ENCODE results near the gene LRRC8A. TPM values are rescaled to one million over a fixed set of nuclear protein-coding genes. Genes with fewer than 3 reads are reported as not detected.

The LRRC8A gene
- total RNA-seq, 1 experiment from 2014 or later: 16.4 TPM

DNA sequence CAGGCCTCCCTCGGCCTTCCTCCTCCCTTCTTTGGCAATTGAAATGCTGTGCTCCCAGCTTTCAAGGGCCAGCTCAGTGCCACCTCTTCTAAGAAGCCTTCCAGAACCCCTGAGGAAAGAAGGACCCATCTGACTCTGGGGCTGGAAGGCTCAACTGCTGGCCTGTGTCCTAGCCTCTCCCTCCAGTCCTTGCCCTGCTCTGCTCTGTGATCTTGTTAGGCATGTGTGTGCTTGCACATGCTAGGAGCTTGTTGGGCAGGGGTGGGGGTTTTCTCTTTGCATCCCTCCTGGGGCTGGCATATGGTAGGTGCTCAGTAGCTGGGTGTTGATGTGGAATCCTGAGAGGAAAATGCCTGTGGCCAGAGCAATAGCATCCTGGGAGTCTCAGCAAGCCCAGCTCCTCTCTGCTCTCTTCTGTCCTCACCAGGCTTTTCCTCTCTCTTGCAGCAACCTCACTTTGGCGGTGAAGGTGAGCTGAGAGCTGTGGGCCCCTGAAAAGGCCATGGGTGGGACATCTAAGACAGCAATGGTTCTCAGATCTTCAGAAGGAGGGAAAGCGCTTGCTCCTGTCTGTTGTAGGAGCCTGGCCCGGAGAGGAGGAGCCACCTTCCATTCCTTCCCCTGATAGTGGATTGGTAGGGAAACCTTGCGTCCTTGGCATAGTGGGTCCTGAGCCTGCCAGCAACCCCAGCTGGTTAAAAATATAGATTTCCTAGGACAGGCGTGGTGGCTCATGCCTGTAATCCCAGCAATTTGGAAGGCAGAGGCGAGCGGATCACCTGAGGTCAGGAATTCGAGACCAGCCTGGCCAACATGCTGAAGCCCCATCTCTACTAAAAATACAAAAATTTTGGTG, 55.6 kb downstream of the LRRC8A start:
- in situ Hi-C loops (cut with HindIII; ENCODE audit: low pct_unique_long_range_greater_than_20kb, low sequenced_read_pairs) (no loop called here), intact Hi-C loops (cut with micrococcal nuclease; ENCODE audit: unreplicated experiment) (no loop called here)
- Histone ChIP-seq H3K9me3 (ENCODE audit: control insufficient read depth, insufficient read depth, low read depth, low read length) (no peaks in the 10 kb centered on the region), H3K4me1 (ENCODE audit: control insufficient read depth, insufficient read depth, low read length) (no peaks in the 10 kb centered on the region), H3K4me3 (ENCODE audit: low read depth in 2 of 2, low read length in 2 of 2) (no peak overlapping the region), H3K36me3 (ENCODE audit: control insufficient read depth, insufficient read depth, low read length) (no peaks in the 10 kb centered on the region), H3K27ac (ENCODE audit: low read length) (no peak overlapping the region), H3K27me3 (ENCODE audit: control insufficient read depth, insufficient read depth, low read length) (no peaks in the 10 kb centered on the region)
- BruUV-seq (replicated peaks): no TSS peak
- TF ChIP-seq POLR2AphosphoS5 (IDR thresholded peaks at IDR 0.05; ENCODE audit: low read depth, low read length) (no peak), REST (IDR thresholded peaks at IDR 0.05; ENCODE audit: insufficient read depth in 1 of 2, low read depth in 2 of 2, low read length in 1 of 2) (no peak), SIN3A (IDR thresholded peaks at IDR 0.05; ENCODE audit: borderline replicate concordance, insufficient read depth, low read depth, low read length) (no peak), TCF7L2 (IDR thresholded peaks at IDR 0.05; ENCODE audit: low read depth, low read length) (no peak)
- TF ChIP-seq, protein P1, sequence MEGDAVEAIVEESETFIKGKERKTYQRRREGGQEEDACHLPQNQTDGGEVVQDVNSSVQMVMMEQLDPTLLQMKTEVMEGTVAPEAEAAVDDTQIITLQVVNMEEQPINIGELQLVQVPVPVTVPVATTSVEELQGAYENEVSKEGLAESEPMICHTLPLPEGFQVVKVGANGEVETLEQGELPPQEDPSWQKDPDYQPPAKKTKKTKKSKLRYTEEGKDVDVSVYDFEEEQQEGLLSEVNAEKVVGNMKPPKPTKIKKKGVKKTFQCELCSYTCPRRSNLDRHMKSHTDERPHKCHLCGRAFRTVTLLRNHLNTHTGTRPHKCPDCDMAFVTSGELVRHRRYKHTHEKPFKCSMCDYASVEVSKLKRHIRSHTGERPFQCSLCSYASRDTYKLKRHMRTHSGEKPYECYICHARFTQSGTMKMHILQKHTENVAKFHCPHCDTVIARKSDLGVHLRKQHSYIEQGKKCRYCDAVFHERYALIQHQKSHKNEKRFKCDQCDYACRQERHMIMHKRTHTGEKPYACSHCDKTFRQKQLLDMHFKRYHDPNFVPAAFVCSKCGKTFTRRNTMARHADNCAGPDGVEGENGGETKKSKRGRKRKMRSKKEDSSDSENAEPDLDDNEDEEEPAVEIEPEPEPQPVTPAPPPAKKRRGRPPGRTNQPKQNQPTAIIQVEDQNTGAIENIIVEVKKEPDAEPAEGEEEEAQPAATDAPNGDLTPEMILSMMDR (IDR thresholded peaks at IDR 0.05): no peak
- POLR2A ChIA-PET: no interaction called here
- DNase-seq (ENCODE audit: low read depth, low spot score) (no peak), ATAC-seq (no peak)
- CTCF ChIA-PET: interaction anchor here (1.0 kb wide), 1 partner anchor 12 kb away, joined by 3 read pairs; no protein-coding TSS in a partner anchor

DNA sequence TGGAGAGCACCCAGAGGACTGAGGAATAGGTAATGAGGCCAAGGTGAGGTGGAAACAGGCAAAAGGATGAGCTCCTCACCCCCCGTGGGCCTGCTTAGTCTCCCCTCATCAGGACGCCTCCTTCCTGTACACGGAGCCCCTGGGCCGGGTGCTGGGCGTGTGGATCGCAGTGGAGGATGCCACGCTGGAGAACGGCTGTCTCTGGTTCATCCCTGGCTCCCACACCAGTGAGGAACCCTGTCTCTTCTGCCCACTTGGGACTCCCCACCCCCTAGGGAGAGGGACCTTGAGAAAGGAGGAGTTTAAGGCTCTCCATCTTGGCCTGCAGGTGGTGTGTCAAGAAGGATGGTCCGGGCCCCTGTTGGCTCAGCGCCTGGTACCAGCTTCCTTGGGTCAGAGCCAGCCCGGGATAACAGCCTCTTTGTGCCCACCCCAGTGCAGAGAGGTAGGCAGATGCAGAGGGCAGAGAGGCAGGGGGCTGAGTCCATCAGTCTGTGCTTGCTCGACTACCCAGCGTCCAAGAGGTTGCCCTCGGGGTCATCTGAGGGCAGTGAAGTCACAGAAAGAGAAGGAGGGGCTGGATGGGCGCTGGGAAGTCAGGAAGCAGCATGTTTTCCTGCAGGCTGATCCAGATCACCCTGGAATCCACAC, 58.5 kb downstream of the LRRC8A start:
- Histone ChIP-seq H3K27ac (ENCODE audit: low read length) (no peak overlapping the region), H3K4me1 (ENCODE audit: control insufficient read depth, insufficient read depth, low read length) (no peaks in the 10 kb centered on the region), H3K9me3 (ENCODE audit: control insufficient read depth, insufficient read depth, low read depth, low read length) (no peaks in the 10 kb centered on the region), H3K36me3 (ENCODE audit: control insufficient read depth, insufficient read depth, low read length) (no peaks in the 10 kb centered on the region), H3K4me3 (ENCODE audit: low read depth in 2 of 2, low read length in 2 of 2) (no peak overlapping the region), H3K27me3 (ENCODE audit: control insufficient read depth, insufficient read depth, low read length) (no peaks in the 10 kb centered on the region)
- intact Hi-C loops (cut with micrococcal nuclease; ENCODE audit: unreplicated experiment): no loop called here
- no peak for DNase-seq (ENCODE audit: low read depth, low spot score)
- CTCF ChIA-PET: no interaction called here
- POLR2A ChIA-PET: interaction anchor here (0.6 kb wide), 1 partner anchor 79 kb away, joined by 10 read pairs; no protein-coding TSS in a partner anchor
- ATAC-seq: no peak
- TF ChIP-seq, protein P1 (IDR thresholded peaks at IDR 0.05): no peak
- TF ChIP-seq POLR2AphosphoS5 (IDR thresholded peaks at IDR 0.05; ENCODE audit: low read depth, low read length) (no peak), REST (IDR thresholded peaks at IDR 0.05; ENCODE audit: insufficient read depth in 1 of 2, low read depth in 2 of 2, low read length in 1 of 2) (no peak), SIN3A (IDR thresholded peaks at IDR 0.05; ENCODE audit: borderline replicate concordance, insufficient read depth, low read depth, low read length) (no peak)
- in situ Hi-C loops (cut with HindIII; ENCODE audit: low pct_unique_long_range_greater_than_20kb, low sequenced_read_pairs): no loop called here
- no TSS peak for BruUV-seq (replicated peaks)
